Esophagus muscularis mucosa (tissue), 4 donors: ENCODE measurements around the gene TOLLIP. TPM values are rescaled to one million over a fixed set of nuclear protein-coding genes. Genes with fewer than 3 reads are reported as not detected.

Source experiments
- DNase-seq: peaks from one replicate; pipeline ENCODE4 v3.0.0-alpha.2; 2017; ENCODE audit errors: extremely low spot score
- H3K27ac ChIP-seq, 4 donors: fragments of 200-600 bp; sonication (generic); replicated peaks in 1 of 4; 1 replicate in 3 of 4; 2 replicates in 1 of 4; pipeline ENCODE4 v1.5.1; 2016 to 2019; ENCODE audit warnings: mild to moderate bottlenecking in 1 of 4
- H3K27me3 ChIP-seq, 4 donors: fragments of 200-600 bp; sonication (generic); one replicate each; pipeline versions ENCODE4 v1.5.1 to v1.6.0; 2016 to 2019
- H3K36me3 ChIP-seq, 4 donors: fragments of 200-600 bp; sonication (generic); one replicate each; pipeline ENCODE4 v1.5.1; 2016 to 2019
- H3K4me1 ChIP-seq, 4 donors: fragments of 200-600 bp; sonication (generic); one replicate each; pipeline ENCODE4 v1.5.1; 2016 to 2019
- H3K4me3 ChIP-seq, 4 donors: fragments of 200-600 bp; sonication (generic); 1 replicate in 2 of 4; 2 replicates in 2 of 4; pipeline ENCODE4 v1.5.1; 2016 to 2019; ENCODE audit warnings: mild to moderate bottlenecking in 4 of 4, moderate library complexity in 1 of 4
- H3K9me3 ChIP-seq, 4 donors: fragments of 200-600 bp; sonication (generic); 1 replicate in 3 of 4; 2 replicates in 1 of 4; pipeline ENCODE4 v1.5.1; 2016 to 2019
- CTCF ChIP-seq, 3 experiments: fragments of 200-600 bp in 2 of 3; fragments of 450-650 bp in 1 of 3; sonication (generic) in 2 of 3; IDR thresholded peaks; one replicate each; pipeline ENCODE4 v1.5.1; 2017 to 2019; ENCODE audit warnings: antibody characterized with exemption in 3 of 3, mild to moderate bottlenecking in 2 of 3, moderate library complexity in 1 of 3
- EP300 ChIP-seq: sonication (generic); formaldehyde crosslinking; IDR thresholded peaks from one replicate; pipeline ENCODE4 v1.6.1; 2017; ENCODE audit warnings: antibody characterized with exemption
- POLR2A ChIP-seq: fragments of 450-650 bp; IDR thresholded peaks from one replicate; pipeline ENCODE4 v1.6.1; 2017; ENCODE audit warnings: antibody characterized with exemption, moderate library complexity, mild to moderate bottlenecking, low read depth
- POLR2AphosphoS5 ChIP-seq, 2 donors: sonication (generic); formaldehyde crosslinking; IDR thresholded peaks; one replicate each; pipeline ENCODE4 v1.6.1; 2017; ENCODE audit warnings: antibody characterized with exemption in 2 of 2
- WGBS: methylation state at CpG from one replicate; pipeline ENCODE4 v1.1.5; 2018; 5-methylcytosine and 5-hydroxymethylcytosine counted together
- intact Hi-C: fragments of 100-400 bp; cut with DNase I; formaldehyde crosslinking; loops from one replicate; pipeline ENCODE4 v1.15.1; 2023
- total RNA-seq, 4 donors: library from RNA; depleted of rRNA; stranded (reverse); fragments of >200 nt; gene quantifications; one replicate each; pipeline versions ENCODE4 v1.1.0 to v1.2.1, GENCODE V29; 2016

TOLLIP gene
- total RNA-seq, 4 donors from 2014 or later: 33.2 to 71.6 (median 58.6) TPM

GRCh38 chr11:1276866-1277615, 32.4 kb downstream of the TOLLIP start:
- 95% methylated on average over 24 of the region's 37 CpGs for WGBS
- no peaks in the 10 kb centered on the region for H3K9me3 ChIP-seq
- TF ChIP-seq POLR2AphosphoS5 (IDR thresholded peaks at IDR 0.05) (no peak), POLR2A (no peak), CTCF (IDR thresholded peaks at IDR 0.05) (no peak), EP300 (no peak)
- peak overlapping the region; percentile 38 to 68 (median 66) for H3K27ac ChIP-seq
- H3K4me3 ChIP-seq: no peak overlapping the region
- peaks cover 33 to 93% (median 84%) of the 10 kb centered on the region in 4 donors for H3K36me3 ChIP-seq
- intact Hi-C loops: no loop called here
- no peaks in the 10 kb centered on the region for H3K27me3 ChIP-seq
- peaks cover 7 to 21% (median 14%) of the 10 kb centered on the region in 4 donors for H3K4me1 ChIP-seq
- no peak for DNase-seq

GRCh38 chr11:1276041-1276790, 33.2 kb downstream of the TOLLIP start:
- Histone ChIP-seq H3K27me3 (no peaks in the 10 kb centered on the region), H3K9me3 (no peaks in the 10 kb centered on the region), H3K36me3 (peaks cover 27 to 93% (median 79%) of the 10 kb centered on the region in 4 donors), H3K4me1 (peaks cover 7 to 13% (median 11%) of the 10 kb centered on the region in 4 donors), H3K27ac (peak overlapping the region; percentile 38 to 68 (median 66)), H3K4me3 (no peak overlapping the region)
- peak in 1 of 2 donors; percentile 13 for TF ChIP-seq POLR2AphosphoS5 (IDR thresholded peaks at IDR 0.05)
- TF ChIP-seq EP300: no peak
- 70% methylated on average over 17 of the region's 32 CpGs for WGBS
- intact Hi-C loops: no loop called here
- DNase-seq: no peak

GRCh38 chr11:1275021-1275420, 34.4 kb downstream of the TOLLIP start:
- Histone ChIP-seq H3K4me1 (peaks cover 7 to 13% (median 11%) of the 10 kb centered on the region in 4 donors), H3K36me3 (peaks cover 18 to 82% (median 67%) of the 10 kb centered on the region in 4 donors), H3K27ac (no peak overlapping the region), H3K27me3 (no peaks in the 10 kb centered on the region), H3K4me3 (no peak overlapping the region), H3K9me3 (no peaks in the 10 kb centered on the region)
- intact Hi-C loops: no loop called here
- DNase-seq: no peak
- no peak for TF ChIP-seq CTCF (IDR thresholded peaks at IDR 0.05)
- TF ChIP-seq EP300: no peak
- no peak for TF ChIP-seq POLR2AphosphoS5 (IDR thresholded peaks at IDR 0.05)
- TF ChIP-seq POLR2A: no peak
- WGBS: 96% methylated on average over 18 of the region's 18 CpGs

- no peaks in the 10 kb centered on the region for H3K27me3 ChIP-seq
- intact Hi-C loops: no loop called here
- no peak for TF ChIP-seq CTCF (IDR thresholded peaks at IDR 0.05)
- TF ChIP-seq POLR2AphosphoS5 (IDR thresholded peaks at IDR 0.05): no peak
- no peak for TF ChIP-seq POLR2A
- H3K4me3 ChIP-seq: no peak overlapping the region
- H3K27ac ChIP-seq: no peak overlapping the region
- 89% methylated on average over 13 of the region's 14 CpGs for WGBS
- H3K36me3 ChIP-seq: peaks cover 12 to 77% (median 62%) of the 10 kb centered on the region in 4 donors
- peaks cover 7 to 13% (median 11%) of the 10 kb centered on the region in 4 donors for H3K4me1 ChIP-seq
- no peak for DNase-seq
- no peaks in the 10 kb centered on the region for H3K9me3 ChIP-seq
These were observed 34.9 kb downstream of the TOLLIP start for GRCh38 chr11:1274501-1274900.

GRCh38 chr11:1272531-1272930, 36.9 kb downstream of the TOLLIP start:
- no peaks in the 10 kb centered on the region for H3K9me3 ChIP-seq
- whole genome bisulfite sequencing: 95% methylated on average over 30 of the region's 30 CpGs
- DNase-seq: no peak
- no peak overlapping the region for H3K27ac ChIP-seq
- peaks cover 7 to 13% (median 11%) of the 10 kb centered on the region in 4 donors for H3K4me1 ChIP-seq
- intact Hi-C loops: no loop called here
- no peak overlapping the region for H3K4me3 ChIP-seq
- H3K36me3 ChIP-seq: peaks cover 11 to 57% (median 44%) of the 10 kb centered on the region in 4 donors
- TF ChIP-seq EP300 (no peak), POLR2AphosphoS5 (IDR thresholded peaks at IDR 0.05) (no peak), CTCF (IDR thresholded peaks at IDR 0.05) (no peak), POLR2A (no peak)
- H3K27me3 ChIP-seq: no peaks in the 10 kb centered on the region
